HEK293T (cell line): ENCODE results near the gene CD300LF.

Source experiments
- ARNT ChIP-seq: fragments of 450-650 bp; IDR thresholded peaks from 2 replicates; pipeline ENCODE4 v1.6.1; 2017; ENCODE audit warnings: mild to moderate bottlenecking
- ELF4 ChIP-seq: fragments of 450-650 bp; IDR thresholded peaks from 2 replicates; pipeline ENCODE4 v1.6.1; 2017; ENCODE audit warnings: antibody characterized with exemption
- FOXM1 ChIP-seq: fragments of 450-650 bp; IDR thresholded peaks from 2 replicates; pipeline ENCODE4 v1.6.1; 2017; ENCODE audit warnings: mild to moderate bottlenecking, borderline replicate concordance
- LEF1 ChIP-seq: fragments of 450-650 bp; IDR thresholded peaks from 2 replicates; pipeline ENCODE4 v1.6.1; 2017; ENCODE audit warnings: mild to moderate bottlenecking, borderline replicate concordance
- NFRKB ChIP-seq: fragments of 450-650 bp; IDR thresholded peaks from 2 replicates; pipeline ENCODE4 v1.6.1; 2016; ENCODE audit warnings: mild to moderate bottlenecking, moderate library complexity
- PKNOX1 ChIP-seq: fragments of 450-650 bp; IDR thresholded peaks from 2 replicates; pipeline ENCODE4 v1.6.1; 2016
- SP1 ChIP-seq: fragments of 450-650 bp; IDR thresholded peaks from 2 replicates; pipeline ENCODE4 v1.6.1; 2017
- SUZ12 ChIP-seq: fragments of 450-650 bp; IDR thresholded peaks from 2 replicates; pipeline ENCODE4 v1.6.1; 2016; ENCODE audit warnings: mild to moderate bottlenecking
- TARDBP ChIP-seq: fragments of 450-650 bp; IDR thresholded peaks from 2 replicates; pipeline ENCODE4 v1.6.1; 2016
- ZNF384 ChIP-seq: fragments of 450-650 bp; IDR thresholded peaks from 2 replicates; pipeline ENCODE4 v1.6.1; 2016

- no peak for TF ChIP-seq SP1
- TF ChIP-seq LEF1: no peak
- TF ChIP-seq ARNT: no peak
- no peak for TF ChIP-seq ELF4
- no peak for TF ChIP-seq PKNOX1
- no peak for TF ChIP-seq NFRKB
- TF ChIP-seq SUZ12: no peak
- TF ChIP-seq ZNF384: no peak
- no peak for TF ChIP-seq TARDBP
- no peak for TF ChIP-seq FOXM1
Observed at GRCh38 chr17:74713171-74713755, 540 bp upstream of the CD300LF start.
